Measurements from ENCODE around the gene TMED9.
A peak's percentile ranks its signal among the peaks of the same experiment; 100 is the strongest.

DNA sequence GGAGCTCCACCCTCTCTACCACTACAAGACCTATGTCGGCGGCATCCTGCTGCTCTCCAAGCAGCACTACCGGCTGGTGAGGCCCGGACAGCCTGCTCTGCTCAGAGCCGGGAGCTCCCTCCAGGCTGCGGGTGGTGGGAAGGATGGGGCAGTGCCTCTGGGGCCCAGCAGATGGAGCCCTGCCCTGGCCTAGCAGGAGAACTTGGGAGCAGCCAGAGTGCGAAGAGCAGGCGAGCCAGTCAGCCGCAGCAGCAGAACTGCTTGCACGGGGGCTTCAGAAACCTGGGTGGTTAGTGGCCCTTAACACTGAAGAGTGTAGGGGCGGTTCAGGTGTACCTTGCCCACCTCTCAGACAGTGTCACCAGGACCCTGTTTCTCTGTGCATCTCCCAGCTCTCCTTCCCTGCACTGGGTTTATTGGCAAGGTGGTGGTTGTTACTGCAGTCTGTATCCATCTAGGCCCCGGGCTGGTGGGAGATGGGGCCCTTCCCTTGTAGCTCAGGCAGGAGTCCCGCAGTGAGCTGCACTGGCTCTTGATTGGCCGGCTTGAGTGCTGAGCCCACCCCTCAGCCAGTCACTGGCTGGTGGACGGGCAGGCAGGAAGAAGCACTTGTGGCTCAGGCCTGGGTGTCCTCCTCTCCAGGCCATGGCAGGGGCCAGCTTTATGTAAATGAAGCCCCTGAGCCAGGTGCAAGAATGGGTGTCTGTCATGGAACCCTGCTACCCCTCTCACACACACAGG, 15.6 kb downstream of the TMED9 start:
- TF ChIP-seq, protein P1, sequence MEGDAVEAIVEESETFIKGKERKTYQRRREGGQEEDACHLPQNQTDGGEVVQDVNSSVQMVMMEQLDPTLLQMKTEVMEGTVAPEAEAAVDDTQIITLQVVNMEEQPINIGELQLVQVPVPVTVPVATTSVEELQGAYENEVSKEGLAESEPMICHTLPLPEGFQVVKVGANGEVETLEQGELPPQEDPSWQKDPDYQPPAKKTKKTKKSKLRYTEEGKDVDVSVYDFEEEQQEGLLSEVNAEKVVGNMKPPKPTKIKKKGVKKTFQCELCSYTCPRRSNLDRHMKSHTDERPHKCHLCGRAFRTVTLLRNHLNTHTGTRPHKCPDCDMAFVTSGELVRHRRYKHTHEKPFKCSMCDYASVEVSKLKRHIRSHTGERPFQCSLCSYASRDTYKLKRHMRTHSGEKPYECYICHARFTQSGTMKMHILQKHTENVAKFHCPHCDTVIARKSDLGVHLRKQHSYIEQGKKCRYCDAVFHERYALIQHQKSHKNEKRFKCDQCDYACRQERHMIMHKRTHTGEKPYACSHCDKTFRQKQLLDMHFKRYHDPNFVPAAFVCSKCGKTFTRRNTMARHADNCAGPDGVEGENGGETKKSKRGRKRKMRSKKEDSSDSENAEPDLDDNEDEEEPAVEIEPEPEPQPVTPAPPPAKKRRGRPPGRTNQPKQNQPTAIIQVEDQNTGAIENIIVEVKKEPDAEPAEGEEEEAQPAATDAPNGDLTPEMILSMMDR (IDR thresholded peaks at IDR 0.05; ENCODE audit: borderline replicate concordance, extremely low read depth, low read length, poor library complexity, severe bottlenecking): peak; percentile 86
- TF ChIP-seq EZH2 (IDR thresholded peaks at IDR 0.05; ENCODE audit: borderline replicate concordance, low read depth, low read length, severe bottlenecking): no peak
